Activated naive CD8-positive, alpha-beta T cell treated with anti-CD3 and anti-CD28 coated beads, Interleukin-2, amount 10 ng/mL, durations not matched to agents 7 days and 5 days (primary cell): ENCODE measurements around the gene STX1A. TPM values are rescaled to one million over a fixed set of nuclear protein-coding genes. Genes with fewer than 3 reads are reported as not detected.
A peak's percentile ranks its signal among the peaks of the same experiment; 100 is the strongest.
"Not testable (repeated sequence)": the region's sequence is repeated elsewhere in the genome, so short reads cannot be mapped to it uniquely, and the experiment has no call there.

Source experiments
- ATAC-seq: fragments of 150-1000 bp; cut with Tn5 transposase; one replicate; pipeline ENCODE4 v1.10.0; 2021; ENCODE audit warnings: low read depth, moderate library complexity
- POLR2A ChIA-PET: fragments of 350-600 bp; sonication (Branson Sonifier 250); formaldehyde crosslinking; loops from one replicate; lab custom pipeline; 2021; ENCODE audit warnings: antibody characterized with exemption; lab: Charles Lee
- DNase-seq: peaks from one replicate; pipeline ENCODE4 v3.0.0; 2021
- H3K27ac Mint-ChIP-seq: one replicate; pipeline ENCODE4 v1.8.0; 2022; ENCODE audit warnings: mild to moderate bottlenecking, mixed read lengths
- H3K27me3 Mint-ChIP-seq: one replicate; pipeline ENCODE4 v1.8.0; 2022; ENCODE audit warnings: mild to moderate bottlenecking, moderate library complexity, mixed read lengths
- H3K36me3 Mint-ChIP-seq: one replicate; pipeline ENCODE4 v1.8.0; 2021; ENCODE audit warnings: mild to moderate bottlenecking, mixed read lengths
- H3K4me1 Mint-ChIP-seq: one replicate; pipeline ENCODE4 v1.8.0; 2021; ENCODE audit warnings: mixed read lengths
- H3K4me3 Mint-ChIP-seq: one replicate; pipeline ENCODE4 v1.8.0; 2022; ENCODE audit warnings: mild to moderate bottlenecking, moderate library complexity, mixed read lengths
- H3K9me3 Mint-ChIP-seq: one replicate; pipeline ENCODE4 v1.8.0; 2021; ENCODE audit warnings: mixed read lengths
- total RNA-seq, 2 experiments: library from RNA; stranded (reverse); gene quantifications; one replicate each; pipeline ENCODE4 v1.2.3, GENCODE V29; 2021

Gene STX1A
- total RNA-seq, 2 experiments from 2014 or later: 8.0 to 9.9 TPM

DNA sequence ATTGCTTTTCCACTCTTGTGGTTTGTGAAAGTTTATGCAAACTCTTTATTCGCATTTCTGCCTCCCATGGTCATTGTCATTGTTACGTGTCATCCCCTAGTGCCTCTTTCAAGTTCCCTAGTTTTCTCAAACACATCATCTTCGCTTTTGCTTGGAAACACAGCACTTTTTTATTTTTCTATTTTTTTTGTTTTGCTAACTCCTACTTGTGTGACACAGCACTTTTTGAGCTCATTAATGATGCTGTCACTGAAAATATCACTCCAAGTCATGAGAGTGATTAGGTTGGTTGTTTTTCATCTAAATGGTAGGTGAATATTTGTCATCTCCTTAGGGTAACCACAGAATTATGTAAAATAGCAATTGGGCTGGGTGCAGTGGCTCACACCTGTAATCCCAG lies 8.5 kb upstream of the STX1A start:
- Mint-ChIP-seq H3K36me3 (no peaks in the 10 kb centered on the region), H3K4me3 (no peak overlapping the region), H3K4me1 (no peaks in the 10 kb centered on the region), H3K9me3 (no peaks in the 10 kb centered on the region), H3K27me3 (peaks cover 16% of the 10 kb centered on the region), H3K27ac (no peak overlapping the region)
- POLR2A ChIA-PET: interaction anchor here (0.8 kb wide), 1 partner anchor 10 kb away, joined by 3 read pairs; no protein-coding TSS in a partner anchor
- no peak for ATAC-seq
- no peak for DNase-seq

DNA sequence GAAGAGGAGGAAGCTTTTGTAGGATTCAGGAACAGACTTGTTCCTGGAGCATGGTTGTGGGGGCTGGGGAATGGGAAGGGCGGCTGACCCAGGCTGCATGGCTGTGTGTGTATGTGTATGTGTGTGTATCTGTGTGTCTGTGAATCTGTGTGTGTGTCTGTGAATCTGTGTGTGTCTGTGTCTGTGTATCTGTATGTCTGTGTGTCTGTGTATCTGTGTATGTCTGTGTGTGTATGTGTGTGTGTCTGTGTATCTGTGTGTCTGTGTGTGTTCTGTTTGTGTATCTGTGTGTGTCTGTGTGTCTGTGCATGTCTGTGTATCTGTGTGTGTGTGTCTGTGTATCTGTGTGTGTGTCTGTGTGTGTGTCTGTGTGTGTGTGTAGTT lies 6.6 kb upstream of the STX1A start:
- ATAC-seq: peak; percentile 27
- peaks cover 27% of the 10 kb centered on the region for H3K27me3 Mint-ChIP-seq
- POLR2A ChIA-PET: no interaction called here

GRCh38 chr7:73723813-73724212 lies 4.3 kb upstream of the STX1A start:
- Mint-ChIP-seq H3K27me3 (peaks cover 37% of the 10 kb centered on the region), H3K4me1 (peaks cover 7% of the 10 kb centered on the region), H3K36me3 (no peaks in the 10 kb centered on the region), H3K27ac (no peak overlapping the region), H3K4me3 (no peak overlapping the region), H3K9me3 (no peaks in the 10 kb centered on the region)
- DNase-seq (no peak), ATAC-seq (no peak)
- POLR2A ChIA-PET: no interaction called here

More for the DNA sequence above, 6.6 kb upstream of the STX1A start:
- Mint-ChIP-seq H3K4me1 (no peaks in the 10 kb centered on the region), H3K27ac (no peak overlapping the region), H3K4me3 (no peak overlapping the region), H3K9me3 (no peaks in the 10 kb centered on the region), H3K36me3 (no peaks in the 10 kb centered on the region)
- no peak for DNase-seq

- Mint-ChIP-seq H3K4me1 (peaks cover 15% of the 10 kb centered on the region), H3K9me3 (no peaks in the 10 kb centered on the region), H3K27ac (no peak overlapping the region), H3K4me3 (no peak overlapping the region), H3K36me3 (no peaks in the 10 kb centered on the region), H3K27me3 (peaks cover 30% of the 10 kb centered on the region)
- POLR2A ChIA-PET: no interaction called here
- ATAC-seq: no peak
- DNase-seq: no peak
These were observed 3.3 kb upstream of the STX1A start for GRCh38 chr7:73722785-73723184.

- peaks cover 20% of the 10 kb centered on the region for H3K4me1 Mint-ChIP-seq
- H3K9me3 Mint-ChIP-seq, H3K36me3 Mint-ChIP-seq, DNase-seq, POLR2A ChIA-PET, ATAC-seq, H3K27ac Mint-ChIP-seq, H3K4me3 Mint-ChIP-seq: not testable (repeated sequence)
- peaks cover 25% of the 10 kb centered on the region for H3K27me3 Mint-ChIP-seq
These were observed 2.7 kb upstream of the STX1A start for GRCh38 chr7:73722182-73722581.

DNA sequence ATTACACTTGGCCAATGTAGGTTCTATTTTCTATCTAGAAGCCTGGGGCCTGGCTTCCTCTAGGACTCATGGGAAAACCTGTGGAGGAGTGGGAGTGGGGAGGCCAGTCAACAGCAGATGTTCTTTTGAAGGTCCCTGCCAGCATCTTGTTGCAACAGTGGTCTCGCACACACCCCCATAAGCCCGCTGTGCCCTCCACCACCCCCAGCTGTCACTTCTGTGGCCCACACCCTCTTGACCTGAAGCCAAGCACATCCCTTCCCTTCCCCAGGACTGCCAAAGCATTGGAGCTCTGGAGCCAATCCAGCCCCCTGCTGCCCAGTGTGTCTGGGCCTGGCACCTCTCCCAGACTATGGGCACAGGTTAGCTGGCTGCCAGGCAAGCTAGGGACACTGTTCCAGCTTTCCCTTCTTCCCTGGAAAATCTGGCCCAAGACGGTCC lies 1.9 kb upstream of the STX1A start:
- ATAC-seq (no peak), DNase-seq (no peak)
- Mint-ChIP-seq H3K27ac (no peak overlapping the region), H3K4me3 (peak overlapping the region; percentile 4), H3K36me3 (no peaks in the 10 kb centered on the region), H3K4me1 (peaks cover 26% of the 10 kb centered on the region), H3K9me3 (no peaks in the 10 kb centered on the region), H3K27me3 (peaks cover 28% of the 10 kb centered on the region)
- POLR2A ChIA-PET: no interaction called here

DNA sequence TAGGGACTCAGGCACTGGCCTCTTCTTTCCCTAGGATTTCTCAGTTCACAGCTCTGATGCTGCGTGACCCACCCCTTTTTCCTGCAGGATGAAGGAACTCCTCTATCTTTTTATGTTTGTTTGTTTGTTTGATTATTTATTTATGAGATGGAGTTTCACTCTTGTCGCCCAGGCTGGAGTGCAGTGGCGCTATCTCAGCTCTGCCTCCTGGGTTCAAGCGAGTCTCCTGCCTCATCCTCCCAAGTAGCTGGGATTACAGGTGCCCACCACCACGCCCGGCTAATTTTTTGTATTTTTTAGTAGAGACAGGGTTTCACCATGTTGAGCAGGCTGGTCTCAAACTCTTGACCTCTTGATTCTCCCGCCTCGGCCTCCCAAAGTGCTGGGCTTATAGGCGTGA lies 974 bp upstream of the STX1A start:
- Mint-ChIP-seq H3K4me1 (peaks cover 28% of the 10 kb centered on the region), H3K4me3 (peak overlapping the region; percentile 77), H3K27me3 (peaks cover 32% of the 10 kb centered on the region), H3K27ac (peak overlapping the region; percentile 62)
- not testable (repeated sequence) for H3K9me3 Mint-ChIP-seq, ATAC-seq, H3K36me3 Mint-ChIP-seq, DNase-seq
- POLR2A ChIA-PET: interaction anchor here (1.5 kb wide), 1 partner anchor 16 kb away, joined by 3 read pairs; no protein-coding TSS in a partner anchor

DNA sequence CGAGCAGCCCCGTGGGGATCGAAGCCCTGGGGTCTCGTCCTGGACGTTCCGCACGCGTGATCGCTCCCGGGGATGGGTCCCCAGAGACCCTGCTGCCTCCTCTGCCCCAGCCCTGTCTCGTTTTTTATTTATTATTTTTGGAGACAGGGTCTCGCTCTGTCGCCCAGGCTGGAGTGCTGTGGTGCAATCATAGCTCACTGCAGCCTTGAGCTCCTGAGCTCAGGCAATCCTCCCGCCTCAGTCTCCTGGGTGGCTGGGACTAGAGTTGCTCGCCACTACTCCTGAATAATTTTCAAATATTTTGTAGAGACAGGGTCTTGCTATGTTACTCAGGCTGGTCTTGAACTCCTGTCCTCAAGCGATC lies 319 bp upstream of the STX1A start:
- H3K9me3 Mint-ChIP-seq: no peaks in the 10 kb centered on the region
- POLR2A ChIA-PET: interaction anchor here (0.8 to 1.5 kb wide), 4 partner anchors 15 to 123 kb away, joined by 3 read pairs; partner anchors contain the start of genes ABHD11 and METTL27
- H3K27me3 Mint-ChIP-seq: peaks cover 32% of the 10 kb centered on the region
- H3K4me1 Mint-ChIP-seq: peaks cover 28% of the 10 kb centered on the region
- H3K4me3 Mint-ChIP-seq: peak overlapping the region; percentile 77
- H3K36me3 Mint-ChIP-seq: no peaks in the 10 kb centered on the region
- peak overlapping the region; percentile 62 for H3K27ac Mint-ChIP-seq
- ATAC-seq (no peak), DNase-seq (no peak)

DNA sequence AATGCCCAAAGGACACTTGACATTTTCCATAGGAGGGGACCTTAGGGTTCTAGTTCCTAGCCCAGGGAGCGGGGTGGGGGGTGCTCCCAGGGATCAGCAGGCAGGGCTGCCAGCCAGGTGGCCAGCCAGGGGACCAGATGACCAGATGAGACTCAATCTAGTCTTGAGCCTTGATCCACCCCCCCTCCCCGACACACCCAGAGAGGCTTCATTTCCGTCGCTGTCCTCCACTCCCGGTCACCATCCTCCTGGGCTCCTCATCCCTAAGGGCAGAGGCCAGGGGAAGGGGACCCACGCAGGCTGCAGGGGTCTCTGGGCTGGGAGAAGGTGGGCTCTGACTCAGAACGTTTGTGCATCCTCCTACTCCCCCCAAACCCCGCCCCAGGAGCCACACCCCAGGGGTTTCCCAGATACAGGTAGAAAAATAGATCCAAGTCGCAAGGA lies 1.0 kb downstream of the STX1A start:
- H3K27ac Mint-ChIP-seq: peak overlapping the region; percentile 21
- H3K4me1 Mint-ChIP-seq: peaks cover 28% of the 10 kb centered on the region
- H3K9me3 Mint-ChIP-seq: no peaks in the 10 kb centered on the region
- peak overlapping the region; percentile 86 for H3K4me3 Mint-ChIP-seq
- no peaks in the 10 kb centered on the region for H3K36me3 Mint-ChIP-seq
- DNase-seq: no peak
- H3K27me3 Mint-ChIP-seq: peaks cover 32% of the 10 kb centered on the region
- peak; percentile 2 for ATAC-seq
- POLR2A ChIA-PET: interaction anchor here (0.9 to 1.5 kb wide), 4 partner anchors 12 to 35 kb away, joined by 4 to 7 read pairs (median 6); partner anchors contain the start of genes ABHD11, BUD23 and DNAJC30

GRCh38 chr7:73717991-73718405 lies 1.5 kb downstream of the STX1A start:
- Mint-ChIP-seq H3K27ac (peak overlapping the region; percentile 78), H3K9me3 (no peaks in the 10 kb centered on the region), H3K4me3 (peak overlapping the region; percentile 86), H3K4me1 (peaks cover 32% of the 10 kb centered on the region), H3K27me3 (peaks cover 33% of the 10 kb centered on the region), H3K36me3 (no peaks in the 10 kb centered on the region)
- POLR2A ChIA-PET: interaction anchor here (0.9 to 1.5 kb wide), 4 partner anchors 12 to 34 kb away, joined by 4 to 7 read pairs (median 6); partner anchors contain the start of genes ABHD11, BUD23 and DNAJC30
- DNase-seq (peak; percentile 75), ATAC-seq (peak; percentile 70)

DNA sequence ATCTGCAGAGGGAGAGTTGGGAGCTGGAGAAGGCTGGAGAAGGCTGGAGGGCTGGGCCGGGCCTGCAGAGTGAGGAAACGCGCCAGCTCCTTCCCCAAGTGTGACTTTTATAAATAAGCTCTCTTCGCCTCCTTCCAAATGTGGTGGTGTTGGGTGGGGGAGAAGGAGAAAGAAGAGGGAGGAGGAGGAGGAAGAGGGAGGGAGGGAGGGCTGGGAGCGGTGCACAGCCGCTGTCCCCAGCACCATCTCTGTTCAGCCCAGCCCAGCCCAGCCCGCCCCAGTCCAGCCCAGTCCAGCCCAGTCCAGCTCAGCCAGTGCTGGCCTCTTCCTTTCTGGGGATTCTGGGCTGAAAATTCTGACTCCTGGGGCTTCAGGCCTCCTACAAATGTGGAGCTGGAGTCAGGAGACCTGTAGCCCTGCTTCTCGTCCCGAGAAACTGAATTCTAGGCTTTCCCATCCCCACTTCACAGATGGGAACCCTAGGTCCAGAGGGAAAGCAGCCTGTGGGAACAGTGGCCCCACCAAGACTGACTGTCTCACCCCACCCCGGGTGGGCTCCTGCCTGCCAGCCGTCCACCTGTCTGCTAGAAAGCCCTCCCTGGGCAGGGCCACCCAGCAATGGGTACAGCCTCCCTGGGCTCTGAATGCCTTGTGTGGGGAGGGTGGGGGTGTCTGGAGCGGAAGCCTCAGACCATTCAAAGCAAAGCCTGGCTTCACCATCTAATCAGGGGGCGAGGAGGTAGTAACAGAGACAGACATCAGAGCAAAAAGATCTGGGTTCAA lies 2.3 kb downstream of the STX1A start:
- peak overlapping the region; percentile 78 for H3K27ac Mint-ChIP-seq
- ATAC-seq (peak; percentile 7), DNase-seq (no peak)
- H3K27me3 Mint-ChIP-seq: peaks cover 32% of the 10 kb centered on the region
- peaks cover 37% of the 10 kb centered on the region for H3K4me1 Mint-ChIP-seq
- H3K9me3 Mint-ChIP-seq: no peaks in the 10 kb centered on the region
- no peaks in the 10 kb centered on the region for H3K36me3 Mint-ChIP-seq
- POLR2A ChIA-PET: interaction anchor here (1.0 to 1.5 kb wide), 3 partner anchors 11 to 33 kb away, joined by 4 to 7 read pairs (median 7); partner anchors contain the start of genes ABHD11, BUD23 and DNAJC30
- peak overlapping the region; percentile 86 for H3K4me3 Mint-ChIP-seq

GRCh38 chr7:73716318-73716890 lies 3.1 kb downstream of the STX1A start:
- DNase-seq (no peak), ATAC-seq (no peak)
- H3K27ac Mint-ChIP-seq: no peak overlapping the region
- H3K4me3 Mint-ChIP-seq: no peak overlapping the region
- peaks cover 25% of the 10 kb centered on the region for H3K27me3 Mint-ChIP-seq
- peaks cover 37% of the 10 kb centered on the region for H3K4me1 Mint-ChIP-seq
- H3K36me3 Mint-ChIP-seq: no peaks in the 10 kb centered on the region
- no peaks in the 10 kb centered on the region for H3K9me3 Mint-ChIP-seq
- POLR2A ChIA-PET: interaction anchor here (0.6 kb wide), 1 partner anchor 23 kb away, joined by 3 read pairs; no protein-coding TSS in a partner anchor

DNA sequence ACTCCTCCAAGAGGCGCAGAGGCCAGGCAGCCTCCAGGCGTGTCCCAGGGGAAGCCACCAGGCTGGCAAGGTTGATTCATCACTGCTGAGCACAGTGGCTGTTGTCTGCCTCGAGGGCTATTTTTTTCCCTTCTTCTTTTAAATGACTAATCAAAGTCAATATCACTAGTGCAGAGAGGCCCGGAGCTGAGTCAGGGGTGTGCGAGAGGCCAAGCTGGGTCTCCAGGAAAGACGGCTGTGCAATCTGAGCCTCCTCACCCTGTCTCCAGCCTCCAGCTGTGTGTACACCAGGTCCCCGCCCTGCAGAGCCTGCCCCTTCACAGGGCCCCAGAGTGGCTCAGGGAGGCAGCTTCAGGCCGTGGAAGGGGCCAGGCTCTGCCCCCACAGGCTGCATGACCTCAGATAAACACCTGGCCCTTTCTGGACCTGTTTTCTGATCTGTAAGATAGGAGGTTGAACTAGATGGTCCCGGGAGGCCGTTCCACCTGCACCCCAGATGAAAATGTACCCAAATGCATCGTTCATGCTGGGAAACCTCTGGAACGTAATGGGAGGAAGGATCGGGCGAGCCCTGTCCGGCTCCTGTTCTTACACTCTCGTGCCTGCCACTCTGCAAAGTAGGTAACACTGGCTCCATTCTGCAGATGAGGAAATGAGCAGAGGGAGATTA lies 3.7 kb downstream of the STX1A start:
- H3K36me3 Mint-ChIP-seq: no peaks in the 10 kb centered on the region
- POLR2A ChIA-PET: interaction anchor here (0.6 kb wide), 1 partner anchor 24 kb away, joined by 3 read pairs; no protein-coding TSS in a partner anchor
- H3K4me1 Mint-ChIP-seq: peaks cover 37% of the 10 kb centered on the region
- ATAC-seq (no peak), DNase-seq (no peak)
- H3K4me3 Mint-ChIP-seq: no peak overlapping the region
- no peaks in the 10 kb centered on the region for H3K9me3 Mint-ChIP-seq
- no peak overlapping the region for H3K27ac Mint-ChIP-seq
- H3K27me3 Mint-ChIP-seq: peaks cover 20% of the 10 kb centered on the region
